ENCODE data around the gene STARD5. TPM values are rescaled to one million over a fixed set of nuclear protein-coding genes. Genes with fewer than 3 reads are reported as not detected.

Gene STARD5
- total and polyA plus RNA-seq, 10 donors: 6.4 to 18.9 (median 10.9) TPM

DNA sequence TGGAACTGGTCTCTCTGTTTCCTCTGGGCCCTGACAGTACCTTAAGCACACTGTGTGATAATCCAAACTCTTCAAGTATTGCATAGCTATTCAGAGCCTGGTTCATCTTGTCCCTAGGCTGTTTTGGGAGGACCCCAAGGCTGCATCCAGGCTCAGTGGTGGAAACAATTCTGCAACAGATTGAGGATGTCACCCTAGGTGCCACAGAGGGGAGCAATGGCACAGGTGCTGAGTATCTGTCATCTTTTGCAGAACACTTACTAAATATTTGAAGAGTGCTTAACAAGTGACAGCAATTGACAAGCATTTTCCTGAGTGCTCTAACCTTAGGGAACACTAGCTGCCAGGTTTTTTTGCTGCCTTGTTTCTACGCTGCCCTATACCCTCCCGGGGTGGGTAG is 27.8 kb downstream of the STARD5 start:
- Histone ChIP-seq H3K4me1 (peaks cover 28 to 100% (median 87%) of the 10 kb centered on the region in 6 donors), H3K36me3 (peaks cover 0 to 34% (median 18%) of the 10 kb centered on the region in 6 donors)

DNA sequence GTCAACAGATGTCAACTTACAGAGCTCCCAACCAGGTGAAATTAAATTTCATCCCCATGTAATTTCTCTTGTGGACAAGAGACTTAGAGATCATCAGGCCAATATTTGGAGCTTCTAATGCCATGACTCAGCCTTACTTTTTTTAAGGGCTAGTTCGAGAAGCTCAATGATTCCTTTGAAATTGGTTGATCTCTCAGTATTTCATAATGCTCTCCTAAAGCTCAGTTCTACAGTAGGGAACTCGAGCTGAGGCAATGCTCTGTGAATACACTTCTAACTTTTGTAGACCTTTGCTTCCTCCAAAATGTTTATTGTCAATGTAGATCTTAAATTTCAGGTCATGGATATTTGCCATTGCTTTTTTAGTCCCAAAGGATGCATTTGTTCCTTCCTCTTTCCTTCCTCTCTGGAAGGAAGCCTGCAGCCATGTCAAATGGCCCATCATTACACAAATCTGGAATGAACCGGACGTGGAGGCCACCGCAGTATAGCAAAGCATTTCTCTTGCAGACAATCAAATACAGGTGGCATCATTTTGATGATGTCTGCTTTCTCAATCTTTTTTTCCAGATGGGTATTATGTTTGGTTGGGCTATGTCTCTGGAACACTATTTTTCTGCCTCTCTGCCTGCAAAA is 28.3 kb downstream of the STARD5 start:
- DNase-seq: peak; percentile 56
- Histone ChIP-seq H3K36me3 (peaks cover 0 to 28% (median 13%) of the 10 kb centered on the region in 6 donors), H3K4me1 (peaks cover 29 to 98% (median 87%) of the 10 kb centered on the region in 6 donors), H3K4me3 (peak overlapping the region in 3 of 8 donors; percentile 65 to 87 (median 82)), H3K27me3 (replicated peaks in 1 of 7) (no peaks in the 10 kb centered on the region), H3K9me3 (no peaks in the 10 kb centered on the region), H3K27ac (peak overlapping the region; percentile 82 to 98 (median 92))
- intact Hi-C loops (cut with DNase I; ENCODE audit: low total_unique reads): no loop called here
- TF ChIP-seq POLR2AphosphoS5 (IDR thresholded peaks at IDR 0.05) (no peak), POLR2A (IDR thresholded peaks at IDR 0.05) (no peak)
- TF ChIP-seq, protein P1, sequence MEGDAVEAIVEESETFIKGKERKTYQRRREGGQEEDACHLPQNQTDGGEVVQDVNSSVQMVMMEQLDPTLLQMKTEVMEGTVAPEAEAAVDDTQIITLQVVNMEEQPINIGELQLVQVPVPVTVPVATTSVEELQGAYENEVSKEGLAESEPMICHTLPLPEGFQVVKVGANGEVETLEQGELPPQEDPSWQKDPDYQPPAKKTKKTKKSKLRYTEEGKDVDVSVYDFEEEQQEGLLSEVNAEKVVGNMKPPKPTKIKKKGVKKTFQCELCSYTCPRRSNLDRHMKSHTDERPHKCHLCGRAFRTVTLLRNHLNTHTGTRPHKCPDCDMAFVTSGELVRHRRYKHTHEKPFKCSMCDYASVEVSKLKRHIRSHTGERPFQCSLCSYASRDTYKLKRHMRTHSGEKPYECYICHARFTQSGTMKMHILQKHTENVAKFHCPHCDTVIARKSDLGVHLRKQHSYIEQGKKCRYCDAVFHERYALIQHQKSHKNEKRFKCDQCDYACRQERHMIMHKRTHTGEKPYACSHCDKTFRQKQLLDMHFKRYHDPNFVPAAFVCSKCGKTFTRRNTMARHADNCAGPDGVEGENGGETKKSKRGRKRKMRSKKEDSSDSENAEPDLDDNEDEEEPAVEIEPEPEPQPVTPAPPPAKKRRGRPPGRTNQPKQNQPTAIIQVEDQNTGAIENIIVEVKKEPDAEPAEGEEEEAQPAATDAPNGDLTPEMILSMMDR (IDR thresholded peaks at IDR 0.05 in 8 of 11, conservative IDR thresholded peaks at IDR 0.05 in 3 of 11): no peak
- WGBS, 5 donors: 31 to 56% (median 33%) methylated on average over 5 of the region's 5 CpGs

More for the DNA sequence above, 27.8 kb downstream of the STARD5 start:
- TF ChIP-seq POLR2A (IDR thresholded peaks at IDR 0.05) (no peak), POLR2AphosphoS5 (IDR thresholded peaks at IDR 0.05) (no peak)
- TF ChIP-seq, protein P1 (IDR thresholded peaks at IDR 0.05 in 8 of 11, conservative IDR thresholded peaks at IDR 0.05 in 3 of 11): no peak
- peak overlapping the region; percentile 82 to 98 (median 92) for H3K27ac ChIP-seq
- H3K9me3 ChIP-seq: no peaks in the 10 kb centered on the region
- intact Hi-C loops (cut with DNase I; ENCODE audit: low total_unique reads): no loop called here
- peak overlapping the region in 7 of 8 donors; percentile 65 to 87 (median 73) for H3K4me3 ChIP-seq
- peak; percentile 62 for DNase-seq
- no peaks in the 10 kb centered on the region for H3K27me3 ChIP-seq (replicated peaks in 1 of 7)
- 0 to 37% (median 24%) methylated on average over 2 of the region's 2 CpGs for WGBS, 5 donors

DNA sequence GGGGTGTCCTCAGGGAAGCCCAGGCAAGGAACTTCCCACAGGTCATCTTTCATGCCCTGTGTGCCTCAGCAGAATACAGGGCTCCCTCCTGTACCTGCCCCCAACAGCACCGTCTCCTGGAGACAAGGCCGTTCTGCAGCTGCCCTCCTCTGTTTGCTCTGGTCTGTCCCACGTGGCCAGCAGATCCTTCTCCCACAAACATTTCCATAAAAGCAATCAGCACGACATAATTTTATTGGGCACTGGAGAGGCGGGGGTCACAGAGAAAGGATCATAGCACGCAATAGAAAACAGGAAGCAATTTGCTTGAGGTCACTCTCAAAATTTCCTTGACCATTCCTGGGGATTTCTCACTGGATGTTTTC is 29.4 kb downstream of the STARD5 start:
- intact Hi-C loops (cut with DNase I; ENCODE audit: low total_unique reads): no loop called here
- no peak for TF ChIP-seq POLR2A (IDR thresholded peaks at IDR 0.05)
- TF ChIP-seq, protein P1 (IDR thresholded peaks at IDR 0.05 in 8 of 11, conservative IDR thresholded peaks at IDR 0.05 in 3 of 11): peak in 1 of 11 experiments; percentile 25
- peaks cover 30 to 92% (median 79%) of the 10 kb centered on the region in 6 donors for H3K4me1 ChIP-seq
- H3K36me3 ChIP-seq: peaks cover 0 to 17% (median 2%) of the 10 kb centered on the region in 6 donors
- no peaks in the 10 kb centered on the region for H3K27me3 ChIP-seq (replicated peaks in 1 of 7)
- WGBS, 5 donors: 9 to 18% (median 15%) methylated on average over 6 of the region's 6 CpGs
- no peaks in the 10 kb centered on the region for H3K9me3 ChIP-seq
- DNase-seq: peak; percentile 82
- H3K27ac ChIP-seq: peak overlapping the region; percentile 82 to 98 (median 92)
- peak overlapping the region in 6 of 8 donors; percentile 15 to 82 (median 36) for H3K4me3 ChIP-seq

DNA sequence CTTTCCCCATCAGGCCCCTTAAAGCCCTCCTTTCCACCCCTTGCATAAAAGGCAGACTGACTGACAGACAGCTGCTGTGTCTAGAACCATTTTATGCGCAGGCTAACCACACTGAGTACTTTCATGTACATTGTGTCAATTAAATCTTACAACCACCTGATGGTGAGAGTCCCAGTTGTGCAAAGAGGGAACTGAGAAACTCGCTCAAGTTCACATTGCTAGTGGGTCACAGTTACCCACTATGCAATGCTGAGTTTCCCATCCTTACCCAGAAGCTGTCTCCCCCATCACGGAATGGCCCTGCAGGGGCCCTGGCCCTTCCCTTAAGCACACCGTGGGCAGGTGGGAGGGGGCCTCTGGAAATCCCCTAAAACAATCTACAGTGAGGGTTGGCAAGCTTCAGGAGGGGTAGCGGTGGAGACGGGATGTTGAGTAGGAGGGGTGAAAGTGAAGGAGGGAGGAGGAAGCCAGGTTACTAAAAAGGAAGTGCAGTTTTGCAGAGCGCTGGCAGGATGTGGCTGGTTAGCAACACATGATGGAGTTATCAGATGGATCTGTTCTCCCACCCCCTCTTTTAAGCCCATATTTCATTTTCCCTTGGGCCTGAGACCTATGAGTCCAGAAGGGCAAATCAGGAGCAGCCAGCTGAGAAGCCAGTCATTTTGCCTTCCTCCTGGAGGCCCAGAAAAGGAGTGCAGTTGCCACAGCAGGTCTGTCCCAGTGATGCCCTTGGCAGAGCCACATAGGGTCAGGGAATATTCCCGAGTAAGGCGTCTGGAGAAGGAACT is 30.0 kb downstream of the STARD5 start:
- intact Hi-C loops (cut with DNase I; ENCODE audit: low total_unique reads): no loop called here
- H3K4me1 ChIP-seq: peaks cover 30 to 92% (median 77%) of the 10 kb centered on the region in 6 donors

More for the DNA sequence above, 30.0 kb downstream of the STARD5 start:
- peak in 1 of 3 donors; percentile 85 for TF ChIP-seq POLR2AphosphoS5 (IDR thresholded peaks at IDR 0.05)
- TF ChIP-seq POLR2A (IDR thresholded peaks at IDR 0.05): peak in 2 of 3 donors; percentile 73 to 87
- TF ChIP-seq, protein P1 (IDR thresholded peaks at IDR 0.05 in 8 of 11, conservative IDR thresholded peaks at IDR 0.05 in 3 of 11): no peak
- DNase-seq: peak; percentile 89
- Histone ChIP-seq H3K9me3 (no peaks in the 10 kb centered on the region), H3K4me3 (peak overlapping the region in 7 of 8 donors; percentile 15 to 82 (median 36)), H3K27ac (peak overlapping the region; percentile 82 to 98 (median 92)), H3K36me3 (peaks cover 0 to 13% (median 0%) of the 10 kb centered on the region in 6 donors), H3K27me3 (replicated peaks in 1 of 7) (no peaks in the 10 kb centered on the region)
- WGBS, 5 donors: 10 to 18% (median 16%) methylated on average over 9 of the region's 9 CpGs
